Stimulated activated CD4-positive, alpha-beta T cell treated with anti-CD3 and anti-CD28 coated beads, TNF-alpha, amount 100 ng/mL, for 24 hours (primary cell): ENCODE results near the gene SCART1.
A peak's percentile ranks its signal among the peaks of the same experiment; 100 is the strongest.
"Not testable (repeated sequence)": the region's sequence is repeated elsewhere in the genome, so short reads cannot be mapped to it uniquely, and the experiment has no call there.

Experiments
- DNase-seq, 3 experiments: peaks; one replicate each; pipeline ENCODE4 v3.0.0-alpha.2; 2020; ENCODE audit warnings: low read depth in 3 of 3

The SCART1 gene

GRCh38 chr10:133474027-133474426 lies 20.3 kb downstream of the SCART1 start:
- DNase-seq, result no peak

DNA sequence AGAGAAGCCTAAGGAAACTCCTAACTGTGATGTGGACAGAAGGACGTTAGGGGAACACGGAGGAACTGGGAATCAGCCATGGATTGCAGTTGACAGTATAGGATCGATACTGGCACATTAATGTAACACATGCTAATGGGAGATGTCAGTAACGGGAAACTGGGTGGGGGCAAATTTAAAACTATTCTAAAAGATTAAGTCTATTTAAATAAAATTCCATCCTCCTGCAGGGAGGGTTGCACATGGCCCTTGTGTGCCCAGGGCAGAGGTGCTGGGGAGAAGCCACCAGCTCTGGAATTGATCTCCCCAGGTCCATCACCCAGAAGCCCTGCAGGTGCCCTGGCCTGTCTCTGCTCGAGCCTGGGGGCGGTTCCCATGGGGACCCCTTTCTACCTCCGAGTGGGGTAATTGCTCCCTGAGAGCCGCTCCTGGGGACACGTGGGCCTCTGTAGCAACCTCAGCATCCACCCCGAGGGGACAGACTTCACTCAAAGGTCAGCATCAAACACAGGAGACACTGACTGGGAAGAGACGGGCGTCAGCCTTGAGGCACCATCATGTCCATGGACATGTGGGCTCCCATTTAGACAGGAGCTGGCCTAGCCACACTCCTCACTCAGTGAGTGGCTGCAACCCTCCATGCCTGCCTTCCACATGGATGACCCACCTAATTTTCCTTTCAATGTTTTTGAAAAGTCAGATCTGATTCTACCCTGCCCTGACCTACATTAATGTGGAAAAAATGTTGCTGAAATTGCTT lies 21.1 kb downstream of the SCART1 start:
- DNase-seq, result no peak

DNA sequence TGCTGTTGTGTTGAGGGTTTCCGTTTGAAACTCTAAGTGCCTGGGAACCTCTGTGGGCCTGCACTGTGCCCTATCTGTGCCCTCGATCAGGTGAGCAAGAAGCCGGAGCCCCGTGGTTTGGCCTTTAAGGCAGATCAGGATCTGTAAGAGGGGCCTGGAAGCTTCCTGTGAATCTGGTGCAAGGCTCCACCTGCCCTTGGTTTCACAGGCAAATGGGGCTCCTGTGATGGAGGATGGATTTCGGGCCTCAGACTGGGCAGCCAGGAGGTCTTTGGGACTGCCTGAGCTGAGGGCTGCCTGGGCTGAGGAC lies 21.6 kb downstream of the SCART1 start:
- DNase-seq, result peak in 1 of 3 experiments; percentile 25

- DNase-seq, result no peak
Observed at GRCh38 chr10:133475821-133476640, 22.3 kb downstream of the SCART1 start.

GRCh38 chr10:133476641-133476990 lies 22.9 kb downstream of the SCART1 start:
- DNase-seq, result no peak

DNA sequence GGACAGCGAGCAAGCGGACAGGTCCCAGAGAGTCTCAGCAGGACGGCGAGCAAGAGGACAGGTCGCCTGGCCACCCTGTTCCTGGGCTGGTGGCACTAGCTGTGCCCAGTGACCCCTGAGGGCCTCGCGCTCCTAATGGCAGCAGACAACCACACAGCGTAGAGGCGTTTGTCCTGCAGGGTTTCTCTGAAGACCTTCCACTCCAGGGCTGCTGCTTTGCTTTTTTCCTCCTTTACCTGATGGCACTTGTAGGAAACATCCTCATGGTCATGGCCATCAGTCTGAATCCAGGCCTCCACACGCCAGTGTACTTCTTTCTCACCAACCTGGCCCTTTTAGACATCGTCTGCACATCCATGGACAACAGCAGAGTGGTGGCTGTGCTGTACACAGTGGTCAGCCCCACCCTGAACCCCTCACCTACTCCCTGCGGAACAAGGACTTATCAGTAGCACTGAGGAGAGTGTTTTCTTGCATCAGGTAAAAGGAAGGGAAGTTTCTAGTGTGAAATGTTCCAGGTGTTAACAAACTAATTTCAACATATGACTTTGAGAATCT lies 27.4 kb downstream of the SCART1 start:
- DNase-seq, result no peak

GRCh38 chr10:133481657-133482056 lies 27.9 kb downstream of the SCART1 start:
- no peak for DNase-seq

- DNase-seq, result no peak
Observed at GRCh38 chr10:133484818-133485217, 31.1 kb downstream of the SCART1 start.

- DNase-seq, result no peak
Observed at GRCh38 chr10:133487085-133487484, 33.3 kb downstream of the SCART1 start.

- DNase-seq, result no peak
Observed at GRCh38 chr10:133488354-133488753, 34.6 kb downstream of the SCART1 start.

GRCh38 chr10:133489816-133490588 lies 36.3 kb downstream of the SCART1 start:
- DNase-seq, result no peak

GRCh38 chr10:133493562-133493961 lies 39.8 kb downstream of the SCART1 start:
- not testable (repeated sequence) for DNase-seq

DNA sequence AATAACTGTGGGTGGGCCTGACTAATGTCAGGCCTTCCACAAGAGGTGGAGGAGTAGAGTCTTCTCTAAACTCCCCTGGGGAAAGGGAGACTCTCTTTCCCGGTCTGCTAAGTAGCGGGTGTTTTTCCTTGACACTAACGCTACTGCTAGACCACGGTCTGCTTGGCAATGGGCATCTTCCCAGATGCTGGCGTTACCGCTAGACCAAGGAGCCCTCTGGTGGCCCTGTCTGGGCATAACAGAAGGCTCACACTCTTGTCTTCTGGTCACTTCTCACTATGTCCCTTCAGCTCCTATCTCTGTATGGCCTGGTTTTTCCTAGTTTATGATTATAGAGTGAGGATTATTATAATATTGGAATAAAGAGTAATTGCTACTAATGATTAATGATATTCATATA lies 43.6 kb downstream of the SCART1 start:
- not testable (repeated sequence) for DNase-seq

- DNase-seq, result not testable (repeated sequence)
Observed at GRCh38 chr10:133499176-133499575, 45.4 kb downstream of the SCART1 start.

GRCh38 chr10:133500897-133501296 lies 47.2 kb downstream of the SCART1 start:
- not testable (repeated sequence) for DNase-seq

DNA sequence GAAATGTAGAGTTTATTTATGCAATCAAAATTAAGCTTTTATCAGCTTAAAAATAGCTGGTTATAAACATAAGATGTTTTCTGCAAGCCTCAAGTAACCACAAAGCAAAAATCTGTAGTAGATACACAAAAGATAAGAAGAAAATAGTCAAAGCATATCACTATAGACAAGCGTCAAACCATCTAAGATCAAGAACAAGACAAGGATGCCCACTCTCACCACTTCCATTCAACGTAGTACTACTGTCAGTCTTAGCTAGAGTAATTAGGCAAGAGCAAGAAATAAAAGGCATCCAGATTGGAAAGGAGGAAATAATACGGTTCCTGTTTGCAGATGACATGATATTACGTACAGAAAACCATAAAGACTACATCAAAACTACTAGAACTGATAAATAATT lies 56.0 kb downstream of the SCART1 start:
- no peak for DNase-seq

- no peak for DNase-seq
Observed at GRCh38 chr10:133511408-133511807, 57.7 kb downstream of the SCART1 start.

DNA sequence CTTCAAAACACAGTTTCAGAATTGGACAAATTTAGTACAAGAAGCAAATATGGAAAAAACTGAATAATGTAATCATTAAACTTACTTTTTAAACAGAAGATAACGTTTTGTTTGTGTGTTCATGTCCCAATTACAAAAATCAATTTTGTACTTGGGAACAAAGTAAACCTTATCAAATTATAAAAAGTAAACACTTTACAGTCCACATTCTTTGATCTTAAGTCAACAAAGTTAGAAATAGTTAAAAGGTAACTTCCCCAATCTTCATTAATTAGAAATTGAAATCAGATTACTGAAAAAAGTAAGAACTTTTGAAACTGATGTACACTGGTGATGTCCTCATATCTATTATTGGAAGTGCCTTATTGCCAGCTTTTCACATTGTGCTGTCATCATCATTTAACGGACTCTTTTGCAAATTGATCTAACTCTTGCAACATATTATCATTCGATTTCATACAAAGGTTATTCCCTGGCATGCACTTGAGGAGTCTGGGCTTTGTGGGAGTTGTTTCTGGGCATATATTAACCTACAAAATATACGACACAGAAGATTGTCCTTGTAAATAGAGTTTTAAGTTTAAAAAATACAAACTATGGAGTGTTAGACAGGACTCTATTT lies 58.3 kb downstream of the SCART1 start:
- DNase-seq, result no peak

- DNase-seq, result no peak
Observed at GRCh38 chr10:133515471-133515870, 61.7 kb downstream of the SCART1 start.

DNA sequence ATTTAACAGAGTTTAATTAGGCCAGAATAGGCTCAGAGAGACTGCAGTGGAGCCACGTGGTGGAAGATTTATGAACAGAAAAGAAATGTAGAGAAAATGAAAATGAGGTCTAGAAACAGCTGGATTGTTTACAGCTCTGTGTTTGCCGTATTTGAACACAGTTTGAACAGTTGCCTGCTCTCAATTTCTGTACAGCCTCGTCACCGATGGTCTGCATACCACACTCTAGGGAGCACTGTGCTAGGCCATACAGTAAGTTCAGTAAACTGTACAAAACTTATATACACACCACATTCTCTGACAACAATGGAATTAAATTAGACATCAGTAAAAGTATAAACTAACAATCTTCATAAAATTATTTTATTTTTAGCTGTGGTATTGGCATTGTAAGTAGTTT lies 62.3 kb downstream of the SCART1 start:
- DNase-seq, result no peak

- DNase-seq, result not testable (repeated sequence)
Observed at GRCh38 chr10:133518517-133518916, 64.8 kb downstream of the SCART1 start.
